Measurements from ENCODE around the gene CD44.

GRCh38 chr11:35160902-35161597 is 22.1 kb downstream of the CD44 start:
- TF ChIP-seq CTCF (IDR thresholded peaks at IDR 0.05; ENCODE audit: low read depth, low read length) = no peak
- TF ChIP-seq EZH2phosphoT487 (IDR thresholded peaks at IDR 0.05; ENCODE audit: low read depth) = no peak
